Activated CD4-positive, alpha-beta T cell treated with anti-CD3 and anti-CD28 coated beads, Interleukin-2, amount 50 U/mL, for 24 hours (primary cell): ENCODE results near the gene EPB41L4B.

Source experiments
- DNase-seq, 2 donors: peaks; one replicate each; pipeline ENCODE4 v3.0.0-alpha.2; 2020; ENCODE audit warnings: low read depth in 1 of 2, low spot score in 1 of 2

EPB41L4B gene

GRCh38 chr9:109270971-109271925 lies 49.6 kb downstream of the EPB41L4B start:
- DNase-seq = no peak

- DNase-seq = no peak
These were observed 50.4 kb downstream of the EPB41L4B start for GRCh38 chr9:109270441-109270840.

GRCh38 chr9:109269839-109270238 lies 51.0 kb downstream of the EPB41L4B start:
- DNase-seq = no peak

- DNase-seq = no peak
These were observed 51.8 kb downstream of the EPB41L4B start for GRCh38 chr9:109269081-109269480.

GRCh38 chr9:109267555-109267954 lies 53.3 kb downstream of the EPB41L4B start:
- DNase-seq = no peak

- DNase-seq = no peak
These were observed 55.8 kb downstream of the EPB41L4B start for GRCh38 chr9:109264877-109265587.

- no peak for DNase-seq
These were observed 57.5 kb downstream of the EPB41L4B start for GRCh38 chr9:109263358-109263757.

- no peak for DNase-seq
These were observed 62.2 kb downstream of the EPB41L4B start for GRCh38 chr9:109258481-109259302.

- DNase-seq = no peak
These were observed 64.5 kb downstream of the EPB41L4B start for GRCh38 chr9:109256336-109256735.

- DNase-seq = no peak
These were observed 65.5 kb downstream of the EPB41L4B start for GRCh38 chr9:109255394-109255793.

GRCh38 chr9:109254317-109254716 lies 66.5 kb downstream of the EPB41L4B start:
- no peak for DNase-seq

- no peak for DNase-seq
These were observed 67.1 kb downstream of the EPB41L4B start for GRCh38 chr9:109253637-109254284.

- DNase-seq = no peak
These were observed 67.6 kb downstream of the EPB41L4B start for GRCh38 chr9:109253241-109253636.

- DNase-seq = no peak
These were observed 68.6 kb downstream of the EPB41L4B start for GRCh38 chr9:109252291-109252690.

- no peak for DNase-seq
These were observed 69.1 kb downstream of the EPB41L4B start for GRCh38 chr9:109251776-109252106.

GRCh38 chr9:109251080-109251775 lies 69.6 kb downstream of the EPB41L4B start:
- no peak for DNase-seq

- DNase-seq = no peak
These were observed 70.1 kb downstream of the EPB41L4B start for GRCh38 chr9:109250771-109251079.

GRCh38 chr9:109250311-109250741 lies 70.5 kb downstream of the EPB41L4B start:
- no peak for DNase-seq

- no peak for DNase-seq
These were observed 71.2 kb downstream of the EPB41L4B start for GRCh38 chr9:109249615-109250014.

- no peak for DNase-seq
These were observed 72.7 kb downstream of the EPB41L4B start for GRCh38 chr9:109248133-109248581.
